Tongue (tissue), 2 donors: ENCODE results near the gene ERVW-1. TPM values are rescaled to one million over a fixed set of nuclear protein-coding genes. Genes with fewer than 3 reads are reported as not detected.
"Not testable (repeated sequence)": the region's sequence is repeated elsewhere in the genome, so short reads cannot be mapped to it uniquely, and the experiment has no call there.

Experiments used
- DNase-seq: peaks from one replicate; pipeline ENCODE4 v3.0.0-alpha.2; 2015
- total RNA-seq: library from RNA; depleted of rRNA; stranded (reverse); fragments of >200 nt; gene quantifications from one replicate; pipeline ENCODE4 v1.2.3, GENCODE V29; 2014

ERVW-1 gene
- total RNA-seq, 1 donor from 2014 or later, result not detected

- DNase-seq, result not testable (repeated sequence)
These were observed 3.8 kb downstream of the ERVW-1 start for GRCh38 chr7:92473989-92474388.

- not testable (repeated sequence) for DNase-seq
These were observed 9.2 kb downstream of the ERVW-1 start for GRCh38 chr7:92468589-92468988.

- DNase-seq, result no peak
These were observed 11.1 kb downstream of the ERVW-1 start for GRCh38 chr7:92466682-92467081.

- DNase-seq, result peak; percentile 45
These were observed 13.2 kb downstream of the ERVW-1 start for GRCh38 chr7:92464515-92464914.

DNA sequence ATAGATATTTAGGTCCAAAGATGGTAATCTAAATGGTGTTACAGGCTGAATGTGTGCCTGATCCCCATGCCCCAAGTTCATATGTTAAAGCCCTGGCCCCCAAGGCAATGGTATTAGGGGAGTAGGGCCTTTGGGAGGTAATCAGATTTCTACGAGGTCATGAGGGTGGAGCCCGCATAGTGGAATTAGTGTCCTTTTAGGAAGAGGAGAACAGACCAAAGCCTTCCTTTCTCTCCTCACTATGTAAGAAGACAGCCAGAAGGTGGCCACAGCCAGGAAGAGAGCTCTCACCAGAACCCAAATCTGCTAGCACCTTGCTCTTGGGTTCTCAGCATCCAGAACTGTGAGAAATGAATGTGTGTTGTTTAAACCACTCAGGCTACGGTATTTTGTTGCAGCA is 15.2 kb downstream of the ERVW-1 start:
- no peak for DNase-seq

GRCh38 chr7:92461027-92462003 is 16.4 kb downstream of the ERVW-1 start:
- DNase-seq, result peak; percentile 48

- no peak for DNase-seq
These were observed 17.2 kb downstream of the ERVW-1 start for GRCh38 chr7:92460510-92460909.

DNA sequence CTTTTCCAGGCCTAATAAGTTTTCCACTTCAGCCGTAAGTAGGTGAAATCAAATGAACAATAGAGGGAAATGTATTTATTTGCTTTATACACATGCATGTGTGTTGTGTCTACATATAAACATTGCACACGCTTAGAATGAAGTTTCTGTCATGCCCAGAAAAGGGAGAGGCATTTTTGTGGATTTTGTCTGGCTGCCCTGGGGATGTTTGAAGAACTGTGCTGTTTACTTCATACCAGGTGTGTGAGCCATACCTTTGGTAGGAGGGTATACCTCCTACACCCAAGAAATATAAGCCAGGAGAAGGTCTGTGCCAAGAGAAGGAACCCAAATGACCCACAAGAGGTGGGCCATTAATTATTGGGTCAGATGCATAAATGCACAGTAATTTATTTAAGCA is 17.6 kb downstream of the ERVW-1 start:
- peak; percentile 52 for DNase-seq

DNA sequence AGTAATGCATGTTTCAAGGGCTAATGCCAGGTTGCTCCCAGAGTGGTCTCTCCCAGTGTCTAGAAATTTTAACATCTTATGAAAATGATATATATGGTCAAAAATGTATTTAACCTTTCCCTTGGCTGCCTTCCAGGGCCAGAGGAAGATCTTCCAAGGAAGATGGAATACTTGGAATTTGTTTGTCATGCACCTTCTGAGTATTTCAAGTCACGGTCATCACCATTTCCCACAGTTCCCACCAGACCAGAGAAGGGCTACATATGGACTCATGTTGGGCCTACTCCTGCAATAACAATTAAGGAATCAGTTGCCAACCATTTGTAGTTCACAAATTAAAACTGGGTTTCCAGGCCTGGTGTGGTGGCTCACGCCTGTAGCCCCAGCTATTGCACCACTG is 21.5 kb downstream of the ERVW-1 start:
- no peak for DNase-seq

DNA sequence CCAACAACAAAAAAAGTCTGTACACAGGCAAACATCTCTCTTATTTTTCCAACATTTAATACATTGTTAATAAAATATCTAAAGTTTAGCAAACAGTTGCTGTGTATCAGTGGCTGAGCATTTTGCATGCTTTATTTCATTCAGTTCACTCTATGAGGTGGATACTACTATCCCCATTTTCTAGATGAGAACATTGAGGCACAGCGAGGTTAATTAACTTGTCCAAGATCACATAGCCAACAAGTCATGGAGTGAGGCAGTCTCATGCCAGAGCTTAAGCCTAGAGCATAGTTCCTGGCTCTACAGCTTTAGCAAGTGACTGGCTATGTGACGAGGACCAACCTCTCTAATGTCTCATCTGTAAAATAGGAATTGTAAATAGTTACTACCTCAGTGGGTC is 26.1 kb downstream of the ERVW-1 start:
- no peak for DNase-seq

DNA sequence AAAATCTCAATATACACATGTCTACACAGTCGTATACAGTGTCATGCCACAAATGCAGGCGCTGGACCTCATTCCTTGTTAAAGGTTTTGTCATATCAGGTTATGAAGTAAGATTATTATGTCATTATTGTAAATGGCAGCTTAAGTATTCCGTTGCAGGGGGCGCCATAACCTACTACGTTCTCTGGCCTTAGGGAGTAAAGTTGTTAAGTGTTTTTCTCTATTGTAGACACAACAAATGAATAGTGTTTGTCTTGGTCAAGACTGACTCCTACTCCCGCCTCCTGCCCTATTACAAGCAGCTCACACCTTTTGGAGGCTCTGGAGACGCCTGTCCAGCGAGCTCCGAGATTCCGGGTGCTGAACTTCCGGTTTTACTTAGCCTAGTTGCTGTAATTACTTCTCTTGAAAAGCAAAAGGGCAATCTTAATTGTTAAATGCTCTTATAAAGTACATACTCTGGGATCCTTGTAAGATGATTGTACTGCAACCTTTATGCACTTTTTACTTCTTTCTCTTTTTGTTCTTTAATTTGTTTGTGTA is 29.5 kb downstream of the ERVW-1 start:
- DNase-seq, result peak; percentile 68

DNA sequence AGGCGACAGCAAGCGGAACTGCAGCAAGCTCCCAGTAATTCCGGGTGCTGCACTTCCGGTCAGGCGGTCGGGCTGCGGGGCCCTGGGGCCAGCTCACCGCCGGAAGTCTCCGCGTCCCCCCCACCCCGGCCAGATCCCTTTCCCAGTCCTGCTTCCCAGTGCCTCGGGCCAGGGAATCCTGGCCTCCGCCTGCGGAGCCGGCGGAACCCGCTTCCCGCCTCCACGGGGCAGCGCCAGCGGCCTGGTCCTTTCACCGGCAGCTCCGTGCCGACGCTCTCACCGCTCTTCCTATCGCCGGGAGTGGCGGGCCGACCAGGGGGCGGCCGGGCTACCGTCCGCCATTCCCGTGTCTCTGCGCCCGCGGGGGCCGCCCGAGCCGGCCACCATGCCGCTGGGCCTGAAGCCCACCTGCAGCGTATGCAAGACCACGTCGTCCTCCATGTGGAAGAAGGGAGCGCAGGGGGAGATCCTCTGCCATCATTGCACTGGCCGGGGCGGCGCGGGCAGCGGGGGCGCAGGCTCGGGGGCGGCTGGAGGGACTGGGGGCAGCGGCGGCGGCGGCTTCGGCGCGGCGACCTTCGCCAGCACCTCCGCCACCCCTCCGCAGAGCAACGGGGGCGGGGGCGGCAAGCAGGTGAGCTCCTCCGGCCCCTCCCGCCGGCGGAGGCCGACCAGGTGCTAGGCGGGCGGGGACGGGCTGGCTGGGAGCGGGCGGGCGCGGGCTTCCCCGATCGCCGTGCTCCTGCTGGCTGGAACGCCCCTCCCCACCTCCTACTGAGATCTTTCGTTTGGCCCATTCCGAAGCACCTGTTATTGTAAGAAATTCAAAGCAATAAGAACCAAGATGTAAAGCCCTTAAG is 30.2 kb downstream of the ERVW-1 start, which contains the start of gene GATAD1:
Gene GATAD1, plus strand, starts transcription at position 138 of the 860 bp plus-strand sequence. Its CDS starts 248 bp downstream, at position 386.
- DNase-seq, result peak; percentile 97

- no peak for DNase-seq
These were observed 30.8 kb downstream of the ERVW-1 start for GRCh38 chr7:92446869-92447344.

DNA sequence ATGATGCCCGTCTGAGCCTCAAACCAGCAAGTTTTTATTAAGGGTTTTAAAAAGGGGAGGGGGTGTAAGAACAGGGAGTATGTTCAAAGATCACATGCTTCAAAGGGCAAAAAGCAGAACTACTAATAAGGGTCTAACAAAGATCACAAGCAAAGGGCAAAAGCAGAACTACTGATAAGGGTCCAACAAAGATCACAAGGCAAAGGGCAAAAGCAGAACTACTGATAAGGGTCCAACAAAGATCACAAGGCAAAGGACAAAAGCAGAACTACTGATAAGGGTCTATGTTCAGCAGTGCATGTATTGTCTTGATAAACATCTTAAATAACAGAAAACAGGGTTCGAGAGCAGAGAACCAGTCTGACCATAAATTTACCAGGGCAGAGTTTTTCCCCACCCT is 35.0 kb downstream of the ERVW-1 start:
- not testable (repeated sequence) for DNase-seq

GRCh38 chr7:92437956-92438491 is 39.7 kb downstream of the ERVW-1 start:
- DNase-seq, result no peak

GRCh38 chr7:92436612-92437445 is 40.9 kb downstream of the ERVW-1 start:
- DNase-seq, result no peak

- no peak for DNase-seq
These were observed 42.2 kb downstream of the ERVW-1 start for GRCh38 chr7:92435542-92435941.

- DNase-seq, result no peak
These were observed 44.7 kb downstream of the ERVW-1 start for GRCh38 chr7:92433019-92433418.

GRCh38 chr7:92432299-92432946 is 45.3 kb downstream of the ERVW-1 start:
- no peak for DNase-seq

DNA sequence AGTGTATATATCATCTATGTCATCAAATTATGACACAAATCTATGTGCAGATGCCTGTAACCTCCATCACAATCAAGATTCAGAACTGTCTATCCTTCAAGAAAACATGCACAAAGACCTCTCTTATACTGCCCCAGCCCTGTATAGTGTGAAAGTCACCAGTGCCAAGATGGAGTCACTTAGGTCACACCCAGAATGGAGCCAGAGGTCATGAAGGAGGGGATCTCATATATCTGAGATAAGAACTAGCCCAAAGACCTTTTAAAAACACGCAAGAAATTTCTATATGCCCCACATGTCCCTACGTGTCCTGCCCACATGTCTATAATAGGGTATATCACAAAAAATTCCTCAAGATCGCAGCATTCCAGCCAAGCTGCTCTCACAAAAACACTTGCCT is 50.6 kb downstream of the ERVW-1 start:
- no peak for DNase-seq
